Upper lobe of right lung (tissue), 1 donor: ENCODE measurements around the gene DUS4L. TPM values are rescaled to one million over a fixed set of nuclear protein-coding genes. Genes with fewer than 3 reads are reported as not detected.

Source experiments
- ATAC-seq: fragments of 200-7000 bp; cut with Tn5 transposase; one replicate; pipeline ENCODE4 v1.9.1; 2020; ENCODE audit warnings: mild to moderate bottlenecking, moderate library complexity
- DNase-seq: peaks from one replicate; pipeline ENCODE4 v3.0.0-alpha.2; 2020
- H3K27ac ChIP-seq: fragments of 200-600 bp; one replicate; pipeline ENCODE4 v1.8.0; 2022
- H3K27me3 ChIP-seq: fragments of 200-600 bp; one replicate; pipeline ENCODE4 v1.8.0; 2022; ENCODE audit warnings: mild to moderate bottlenecking
- H3K36me3 ChIP-seq: fragments of 200-600 bp; one replicate; pipeline ENCODE4 v1.8.0; 2022
- H3K4me1 ChIP-seq: fragments of 200-600 bp; one replicate; pipeline ENCODE4 v1.8.0; 2022
- H3K4me3 ChIP-seq: fragments of 200-600 bp; one replicate; pipeline ENCODE4 v1.8.0; 2022; ENCODE audit warnings: mild to moderate bottlenecking
- H3K9me3 ChIP-seq: fragments of 200-600 bp; one replicate; pipeline ENCODE4 v1.8.0; 2022
- CTCF ChIP-seq: fragments of 200-600 bp; IDR thresholded peaks from one replicate; pipeline ENCODE4 v1.8.0; 2022; ENCODE audit warnings: antibody characterized with exemption
- intact Hi-C: fragments of 100-400 bp; cut with DNase I; formaldehyde crosslinking; loops from one replicate; pipeline ENCODE4 v1.11.0; 2022
- total RNA-seq: library from RNA; stranded (reverse); fragmentation: NEBNext Ultra II Directional; extraction: Animal tissue kit (Norgen Biotek cat#: 25700); gene quantifications from one replicate; pipeline ENCODE4 v1.2.1, GENCODE V29; 2021
- donor health status: DM: no; HTN: yes; CAD: no; lungs with severe emphysema.

The DUS4L gene
- total RNA-seq, 1 donor from 2014 or later, result 5.2 TPM

- Histone ChIP-seq H3K4me3 (no peak overlapping the region), H3K27me3 (no peaks in the 10 kb centered on the region), H3K9me3 (no peaks in the 10 kb centered on the region), H3K4me1 (peaks cover 13% of the 10 kb centered on the region), H3K36me3 (peaks cover 47% of the 10 kb centered on the region), H3K27ac (no peak overlapping the region)
- intact Hi-C loops, result no loop called here
- ATAC-seq, result no peak
- DNase-seq, result no peak
- TF ChIP-seq CTCF, result no peak
Measured at GRCh38 chr7:107555893-107556292, 7.9 kb upstream of the DUS4L start.

GRCh38 chr7:107559864-107560263, 3.9 kb upstream of the DUS4L start:
- intact Hi-C loops, result no loop called here
- H3K4me1 ChIP-seq, result peaks cover 34% of the 10 kb centered on the region
- ATAC-seq (no peak), DNase-seq (no peak)
- H3K27ac ChIP-seq, result no peak overlapping the region
- no peak for TF ChIP-seq CTCF
- peaks cover 25% of the 10 kb centered on the region for H3K36me3 ChIP-seq
- no peak overlapping the region for H3K4me3 ChIP-seq
- H3K9me3 ChIP-seq, result no peaks in the 10 kb centered on the region
- no peaks in the 10 kb centered on the region for H3K27me3 ChIP-seq

GRCh38 chr7:107560898-107561516, 2.8 kb upstream of the DUS4L start:
- Histone ChIP-seq H3K4me1 (peaks cover 38% of the 10 kb centered on the region), H3K36me3 (peaks cover 16% of the 10 kb centered on the region), H3K9me3 (no peaks in the 10 kb centered on the region), H3K27me3 (no peaks in the 10 kb centered on the region), H3K4me3 (no peak overlapping the region), H3K27ac (no peak overlapping the region)
- intact Hi-C loops, result no loop called here
- TF ChIP-seq CTCF, result no peak
- no peak for DNase-seq
- ATAC-seq, result no peak

- H3K9me3 ChIP-seq, result no peaks in the 10 kb centered on the region
- no peaks in the 10 kb centered on the region for H3K36me3 ChIP-seq
- DNase-seq, result no peak
- peak; percentile 85 for ATAC-seq
- H3K27me3 ChIP-seq, result no peaks in the 10 kb centered on the region
- peaks cover 38% of the 10 kb centered on the region for H3K4me1 ChIP-seq
- H3K4me3 ChIP-seq, result peak overlapping the region; percentile 85
- peak overlapping the region; percentile 92 for H3K27ac ChIP-seq
- no peak for TF ChIP-seq CTCF
- intact Hi-C loops, result no loop called here
Measured at GRCh38 chr7:107563081-107563774, 543 bp upstream of the DUS4L start.

GRCh38 chr7:107564553-107565298, 955 bp downstream of the DUS4L start:
- TF ChIP-seq CTCF, result no peak
- Histone ChIP-seq H3K36me3 (no peaks in the 10 kb centered on the region), H3K4me1 (peaks cover 36% of the 10 kb centered on the region), H3K27me3 (no peaks in the 10 kb centered on the region), H3K27ac (peak overlapping the region; percentile 92), H3K9me3 (no peaks in the 10 kb centered on the region), H3K4me3 (peak overlapping the region; percentile 85)
- intact Hi-C loops, result no loop called here
- DNase-seq, result no peak
- ATAC-seq, result no peak
